Thymus (tissue), 11 donors: Measurements from ENCODE around the gene IL17RD. TPM values are rescaled to one million over a fixed set of nuclear protein-coding genes. Genes with fewer than 3 reads are reported as not detected.

ENCODE experiments used
- DNase-seq, 9 donors: peaks; one replicate each; pipeline ENCODE4 v3.0.0-alpha.2; 2013; ENCODE audit warnings: low spot score in 9 of 9, low read depth in 6 of 9, missing footprints in 1 of 9
- H3K27ac ChIP-seq, 2 donors: one replicate each; pipeline ENCODE4 v1.5.1; 2013; ENCODE audit warnings: control low read depth in 1 of 2, low read depth in 1 of 2, low read length in 1 of 2, mild to moderate bottlenecking in 1 of 2, moderate library complexity in 1 of 2
- H3K27me3 ChIP-seq, 2 donors: one replicate each; pipeline ENCODE4 v1.5.1; 2013; ENCODE audit warnings: low read length in 1 of 2; ENCODE audit not compliant: control insufficient read depth in 2 of 2, insufficient read depth in 1 of 2
- H3K36me3 ChIP-seq, 2 donors: one replicate each; pipeline ENCODE4 v1.5.1; 2013; ENCODE audit warnings: low read length in 1 of 2, mild to moderate bottlenecking in 1 of 2, moderate library complexity in 1 of 2; ENCODE audit not compliant: control insufficient read depth in 2 of 2, insufficient read depth in 2 of 2
- H3K4me1 ChIP-seq, 2 donors: one replicate each; pipeline ENCODE4 v1.5.1; 2013; ENCODE audit warnings: low read length in 2 of 2; ENCODE audit not compliant: control insufficient read depth in 2 of 2, insufficient read depth in 2 of 2
- H3K4me3 ChIP-seq, 2 donors: one replicate each; pipeline ENCODE4 v1.5.1; 2013; ENCODE audit warnings: low read length in 2 of 2, control low read depth in 1 of 2, mild to moderate bottlenecking in 1 of 2
- H3K9me3 ChIP-seq, 2 donors: one replicate each; pipeline ENCODE4 v1.5.1; 2013; ENCODE audit warnings: low read length in 1 of 2, mild to moderate bottlenecking in 1 of 2; ENCODE audit not compliant: control insufficient read depth in 2 of 2, insufficient read depth in 1 of 2
- WGBS: extraction: QIAGEN DNeasy Blood & Tissue Kit; methylation state at CpG from one replicate; pipeline ENCODE4 v1.1.7; 2013; 5-methylcytosine and 5-hydroxymethylcytosine counted together
- polyA plus RNA-seq: library from polyadenylated mRNA; stranded (reverse); fragments of 200-250 nt; gene quantifications from one replicate; pipeline ENCODE4 v1.2.3, GENCODE V29; 2013
- total RNA-seq: library from RNA; stranded (reverse); fragments of 120-200 nt; gene quantifications from one replicate; pipeline ENCODE4 v1.2.4, GENCODE V29; 2013
- donor health status: healthy.

The IL17RD gene
- total and polyA plus RNA-seq, 2 donors = 0.37 to 0.61 TPM

DNA sequence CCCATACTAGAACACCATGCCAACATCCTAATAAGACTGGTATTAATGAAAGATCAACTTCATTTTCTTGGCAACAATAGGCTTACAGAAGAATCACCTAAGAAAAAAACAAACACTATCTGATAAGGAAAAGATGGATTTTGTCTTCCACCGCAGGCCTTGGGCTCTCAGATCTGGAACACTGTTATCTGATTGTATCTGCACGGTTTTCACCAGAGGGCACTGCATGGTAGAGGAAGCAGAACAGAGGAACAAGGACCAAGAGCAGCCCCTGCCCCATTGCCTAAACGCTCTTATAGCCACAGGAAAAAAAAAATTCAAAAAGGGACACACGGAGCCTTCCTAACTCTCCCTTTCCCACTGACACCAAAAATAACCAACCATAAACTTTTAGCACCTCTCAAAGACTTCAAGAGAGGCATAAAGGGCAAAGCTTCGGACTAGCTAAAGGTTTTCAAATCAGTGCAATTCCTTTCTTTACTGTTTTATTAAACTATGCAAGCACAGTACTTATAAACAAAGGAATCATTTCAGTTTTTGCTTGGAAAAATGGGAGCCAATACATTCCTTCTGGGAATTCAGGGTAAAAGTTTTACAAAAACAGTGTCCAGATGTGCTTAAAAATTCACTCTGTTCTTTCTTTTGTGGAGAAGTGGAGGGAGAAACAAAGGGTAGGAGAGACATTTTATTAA lies 23.3 kb downstream of the IL17RD start:
- H3K4me1 ChIP-seq = no peaks in the 10 kb centered on the region
- H3K27ac ChIP-seq = no peak overlapping the region

DNA sequence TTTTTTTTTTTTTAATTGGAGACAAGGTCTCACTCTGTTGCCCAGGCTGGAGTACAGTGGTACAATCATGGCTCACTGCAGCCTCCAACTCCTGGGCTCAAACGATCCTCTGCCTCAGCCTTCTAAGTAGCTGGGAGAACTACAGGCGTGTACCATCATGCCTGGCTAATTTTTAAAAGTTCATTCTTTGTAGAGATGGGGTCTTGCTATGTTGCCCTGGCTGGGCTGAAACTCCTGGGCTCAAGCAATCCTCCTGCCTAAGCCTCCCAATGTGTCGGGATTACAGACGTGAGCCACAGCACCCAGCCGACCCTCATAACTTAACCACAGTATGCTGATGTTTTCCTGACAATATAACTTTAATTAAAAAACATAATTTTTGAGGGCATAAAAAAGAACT lies 24.3 kb downstream of the IL17RD start:
- DNase-seq = no peak
- Histone ChIP-seq H3K9me3 (no peaks in the 10 kb centered on the region), H3K27me3 (peaks cover 0 to 51% of the 10 kb centered on the region in 2 donors), H3K4me3 (no peak overlapping the region), H3K27ac (no peak overlapping the region), H3K36me3 (no peaks in the 10 kb centered on the region), H3K4me1 (no peaks in the 10 kb centered on the region)
- WGBS = 97% methylated on average over 5 of the region's 5 CpGs

More for the DNA sequence above, 23.3 kb downstream of the IL17RD start:
- no peak for DNase-seq
- Histone ChIP-seq H3K4me3 (no peak overlapping the region), H3K36me3 (no peaks in the 10 kb centered on the region), H3K27me3 (peaks cover 0 to 53% of the 10 kb centered on the region in 2 donors), H3K9me3 (no peaks in the 10 kb centered on the region)
- WGBS = 21% methylated on average over 5 of the region's 5 CpGs

DNA sequence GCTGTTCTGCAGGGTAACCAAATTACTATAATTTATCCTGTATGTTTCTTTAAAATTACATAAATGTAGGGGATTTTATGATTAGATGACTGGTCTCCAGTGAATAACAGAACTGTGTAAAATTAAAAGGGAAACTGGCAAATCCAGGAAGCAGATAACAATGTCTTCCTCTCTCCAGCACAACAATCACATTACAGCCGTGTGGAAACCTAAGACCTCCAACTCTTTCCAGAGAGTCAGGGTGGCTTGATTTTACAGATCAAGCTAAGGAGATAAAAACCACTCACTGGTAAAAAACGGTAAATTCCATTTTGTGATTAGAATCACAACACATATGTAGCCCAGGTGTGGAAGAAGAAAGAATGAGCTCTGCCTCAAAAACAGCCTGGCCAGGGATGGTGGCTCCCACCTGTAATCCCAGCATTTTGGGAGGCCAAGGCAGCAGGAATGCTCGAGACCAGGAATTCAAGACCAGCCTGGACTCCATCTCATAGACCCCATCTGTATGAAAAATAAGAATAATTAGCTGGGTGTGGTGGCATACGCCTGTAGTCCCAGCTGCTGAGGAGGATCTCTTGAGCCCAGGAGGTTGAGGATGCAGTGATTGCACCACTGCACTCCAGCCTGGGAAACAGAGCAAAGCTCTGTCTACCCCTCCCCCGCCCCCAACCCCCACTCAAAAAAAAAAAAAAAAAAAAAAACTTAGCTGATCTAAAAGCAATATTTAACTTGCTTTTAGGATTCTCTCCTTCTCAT lies 29.0 kb downstream of the IL17RD start:
- no peak overlapping the region for H3K27ac ChIP-seq
- H3K4me1 ChIP-seq = peaks cover 1 to 2% of the 10 kb centered on the region in 2 donors
- H3K4me3 ChIP-seq = no peak overlapping the region
- DNase-seq = no peak
- H3K36me3 ChIP-seq = no peaks in the 10 kb centered on the region
- H3K9me3 ChIP-seq = no peaks in the 10 kb centered on the region
- H3K27me3 ChIP-seq = peaks cover 0 to 12% of the 10 kb centered on the region in 2 donors
- 82% methylated on average over 5 of the region's 5 CpGs for WGBS

DNA sequence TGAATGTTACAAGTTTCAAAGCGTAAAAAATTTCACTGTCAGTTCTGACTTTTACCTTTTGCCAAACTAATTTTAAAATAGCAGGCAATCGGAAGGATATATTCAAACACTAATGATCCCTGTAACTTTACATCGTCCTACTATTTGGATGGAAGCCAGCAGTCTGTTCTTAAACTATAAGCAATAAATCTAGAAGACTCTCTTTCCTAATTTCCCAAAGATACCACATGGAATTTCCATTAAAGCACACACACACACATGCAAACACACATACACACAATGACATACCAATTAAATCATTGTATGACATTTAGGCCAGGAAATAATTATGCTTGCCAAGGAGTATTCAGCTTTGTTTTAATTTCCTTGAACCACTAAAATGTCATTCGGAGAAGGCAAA lies 32.0 kb downstream of the IL17RD start:
- no peaks in the 10 kb centered on the region for H3K9me3 ChIP-seq
- H3K36me3 ChIP-seq = no peaks in the 10 kb centered on the region
- H3K27ac ChIP-seq = no peak overlapping the region
- no peak overlapping the region for H3K4me3 ChIP-seq
- H3K27me3 ChIP-seq = peaks cover 0 to 2% of the 10 kb centered on the region in 2 donors
- H3K4me1 ChIP-seq = peaks cover 17 to 19% of the 10 kb centered on the region in 2 donors
- DNase-seq = no peak
- 96% methylated on average over 4 of the region's 4 CpGs for WGBS

DNA sequence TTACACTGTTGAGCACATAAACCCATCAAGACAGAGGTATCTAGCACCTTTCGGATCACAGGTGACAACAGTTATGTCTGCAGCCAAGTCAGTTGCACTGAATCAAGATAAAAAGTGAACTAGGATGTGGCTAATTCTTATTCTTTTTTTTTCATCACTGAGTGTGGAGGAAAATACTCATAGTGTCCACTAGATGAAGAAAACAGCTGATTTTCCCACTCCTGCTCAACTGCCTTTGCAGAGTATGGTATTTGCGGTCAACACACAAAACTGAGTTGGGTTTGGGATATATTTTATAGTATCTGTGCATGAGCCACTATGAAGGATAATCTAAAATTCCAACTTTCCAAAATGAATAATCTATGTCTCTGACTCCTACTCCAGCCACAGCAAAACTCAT lies 32.5 kb downstream of the IL17RD start:
- H3K27me3 ChIP-seq = peaks cover 0 to 2% of the 10 kb centered on the region in 2 donors
- DNase-seq = no peak
- H3K36me3 ChIP-seq = no peaks in the 10 kb centered on the region
- no peak overlapping the region for H3K27ac ChIP-seq
- H3K4me1 ChIP-seq = peaks cover 17 to 19% of the 10 kb centered on the region in 2 donors
- no peaks in the 10 kb centered on the region for H3K9me3 ChIP-seq
- no peak overlapping the region for H3K4me3 ChIP-seq
- 97% methylated on average over 2 of the region's 2 CpGs for WGBS

DNA sequence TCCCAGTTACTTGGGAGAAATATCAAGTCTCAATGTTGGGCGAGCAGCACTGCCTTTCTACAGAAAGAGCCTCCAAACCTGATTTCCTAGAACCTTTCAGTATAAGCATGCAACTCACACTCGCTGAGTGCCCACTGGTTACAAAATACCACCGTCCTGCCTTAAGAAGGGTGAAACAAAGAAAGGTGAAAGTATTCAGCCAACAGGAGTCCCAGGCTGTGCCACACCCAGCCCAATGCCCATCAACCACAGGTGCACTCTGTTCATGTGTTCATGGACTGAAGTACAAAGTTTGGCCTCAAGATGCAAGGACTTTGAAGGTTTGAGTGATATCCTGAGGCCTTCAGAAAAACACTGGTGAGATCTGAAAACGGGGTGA lies 34.0 kb downstream of the IL17RD start:
- Histone ChIP-seq H3K9me3 (no peaks in the 10 kb centered on the region), H3K4me3 (no peak overlapping the region), H3K27me3 (peaks cover 0 to 2% of the 10 kb centered on the region in 2 donors), H3K36me3 (no peaks in the 10 kb centered on the region), H3K27ac (peak overlapping the region in 1 of 2 donors; percentile 58), H3K4me1 (peaks cover 17 to 19% of the 10 kb centered on the region in 2 donors)
- WGBS = 95% methylated on average over 4 of the region's 4 CpGs
- DNase-seq = peak in 3 of 9 donors; percentile 7 to 29 (median 18)

DNA sequence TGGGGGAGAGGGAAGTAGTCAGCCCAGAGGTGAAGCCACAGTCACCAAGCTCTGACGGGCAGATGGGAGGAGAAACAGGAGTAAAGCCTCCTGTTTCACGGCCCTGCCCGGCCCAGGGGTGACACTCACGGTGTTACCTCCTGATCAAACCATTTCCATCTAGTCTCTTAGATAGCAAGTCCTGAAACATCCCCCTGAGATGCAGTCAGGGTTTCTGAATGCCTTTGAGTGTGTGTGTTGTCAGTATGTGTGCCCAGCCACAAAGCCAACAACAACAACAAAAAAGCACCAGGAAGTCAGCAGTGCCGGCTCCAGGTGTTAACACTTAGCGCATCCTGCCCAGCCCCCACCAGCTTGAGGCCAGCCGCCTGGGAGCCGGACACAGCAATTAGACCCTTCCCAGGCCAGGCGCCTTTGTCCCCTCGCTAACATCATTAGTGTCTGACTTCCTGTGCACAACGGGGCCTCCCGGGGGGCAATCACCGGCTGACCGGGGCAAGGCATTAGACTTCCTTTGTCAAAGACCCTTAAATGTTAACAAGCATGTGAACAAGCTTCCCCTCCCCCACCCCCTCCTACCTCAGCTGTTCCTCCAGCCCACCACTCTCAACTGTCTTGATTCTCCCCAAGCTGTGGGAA lies 34.5 kb downstream of the IL17RD start:
- Histone ChIP-seq H3K27ac (peak overlapping the region; percentile 58 to 65), H3K36me3 (no peaks in the 10 kb centered on the region), H3K4me3 (no peak overlapping the region), H3K27me3 (peaks cover 0 to 2% of the 10 kb centered on the region in 2 donors), H3K4me1 (peaks cover 17 to 19% of the 10 kb centered on the region in 2 donors), H3K9me3 (no peaks in the 10 kb centered on the region)
- WGBS = 38% methylated on average over 14 of the region's 14 CpGs
- DNase-seq = peak in 8 of 9 donors; percentile 19 to 76 (median 49)

DNA sequence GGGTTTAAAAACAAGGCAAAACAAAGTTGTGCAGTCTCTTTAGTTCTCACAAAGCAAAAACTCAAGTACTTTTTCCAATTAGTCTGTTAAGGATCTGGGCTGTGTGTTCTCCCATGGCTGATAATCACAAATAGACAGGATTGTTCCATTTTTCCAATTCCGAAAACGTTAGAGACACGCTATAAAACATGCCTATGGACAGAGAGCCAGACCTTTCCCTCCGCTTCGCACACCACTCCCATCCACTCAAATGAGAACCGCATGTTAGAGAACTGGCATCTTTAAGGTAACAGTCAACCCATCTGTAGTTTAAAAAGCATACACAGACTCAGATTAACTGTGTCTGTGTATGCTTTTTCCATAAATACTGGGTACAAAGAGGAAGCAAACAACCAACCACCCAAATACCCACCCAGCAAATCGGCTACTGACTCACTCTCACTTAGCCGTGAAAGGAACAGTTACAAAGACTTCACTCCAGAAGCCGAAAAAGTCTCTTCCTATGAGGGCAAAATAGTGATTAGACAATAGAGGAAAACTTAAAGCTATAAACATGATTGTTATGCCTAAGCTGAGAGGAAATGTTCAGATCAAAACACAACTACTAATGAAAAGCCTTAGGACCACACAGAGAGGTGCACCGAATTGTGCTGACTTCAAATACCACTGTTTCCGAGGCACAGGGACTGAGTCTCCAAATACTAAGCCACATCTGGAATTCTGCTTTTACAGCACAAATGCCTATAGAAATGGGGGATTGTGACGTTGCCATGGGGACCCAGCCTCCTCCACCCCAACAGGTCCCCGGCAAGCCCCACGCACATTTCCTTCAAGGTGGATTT lies 36.1 kb downstream of the IL17RD start:
- Histone ChIP-seq H3K4me1 (peaks cover 17 to 19% of the 10 kb centered on the region in 2 donors), H3K4me3 (no peak overlapping the region), H3K36me3 (no peaks in the 10 kb centered on the region), H3K27ac (no peak overlapping the region), H3K27me3 (peaks cover 0 to 2% of the 10 kb centered on the region in 2 donors), H3K9me3 (no peaks in the 10 kb centered on the region)
- 97% methylated on average over 14 of the region's 14 CpGs for WGBS
- DNase-seq = no peak
